H54 (cell line): ENCODE data around the gene CTIF.

ENCODE experiments used
- DNase-seq: peaks from one replicate; pipeline ENCODE4 v3.0.0; 2011; ENCODE audit warnings: low spot score, mixed read lengths; ENCODE audit not compliant: insufficient read length
- FAIRE-seq: peaks from 3 replicates; lab custom pipeline; 2011; peaks lifted over from hg19 to GRCh38; lab: Jason Lieb, UNC
- POLR2A ChIP-seq: IDR thresholded peaks from 2 replicates; pipeline ENCODE4 v1.6.1; 2011; ENCODE audit warnings: low read depth, mild to moderate bottlenecking, low read length

Gene CTIF

DNA sequence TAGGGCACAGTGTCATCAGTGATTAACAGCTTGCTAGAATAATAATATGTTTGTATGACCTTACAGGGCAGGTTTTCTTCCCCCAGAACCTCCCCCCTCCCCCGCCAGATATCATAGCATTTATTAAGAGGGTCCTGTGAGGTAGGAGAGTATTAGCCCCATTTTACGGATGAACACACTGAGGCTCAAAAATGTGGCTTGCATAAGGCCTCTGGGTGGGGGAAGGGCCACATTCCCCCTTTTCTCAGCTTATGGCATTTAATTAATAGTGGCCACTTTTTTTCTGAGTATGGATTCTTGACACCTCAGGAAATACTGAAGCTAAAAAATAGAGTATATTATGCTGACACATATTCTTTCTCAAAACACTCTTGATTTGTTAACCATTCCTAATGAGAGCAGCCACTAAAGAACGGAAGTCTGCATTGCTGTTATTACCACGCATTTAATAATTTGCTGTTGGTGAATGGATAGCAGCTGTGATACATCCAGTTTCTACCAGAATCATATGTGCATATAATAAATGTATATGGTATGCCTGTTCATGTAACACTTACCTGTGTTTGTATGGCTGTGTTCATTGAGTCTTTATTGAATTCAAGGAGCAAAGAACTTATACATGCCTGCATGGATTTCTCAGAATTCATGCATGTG lies 3.0 kb downstream of the CTIF start:
- DNase-seq (no peak), FAIRE-seq (no peak)

DNA sequence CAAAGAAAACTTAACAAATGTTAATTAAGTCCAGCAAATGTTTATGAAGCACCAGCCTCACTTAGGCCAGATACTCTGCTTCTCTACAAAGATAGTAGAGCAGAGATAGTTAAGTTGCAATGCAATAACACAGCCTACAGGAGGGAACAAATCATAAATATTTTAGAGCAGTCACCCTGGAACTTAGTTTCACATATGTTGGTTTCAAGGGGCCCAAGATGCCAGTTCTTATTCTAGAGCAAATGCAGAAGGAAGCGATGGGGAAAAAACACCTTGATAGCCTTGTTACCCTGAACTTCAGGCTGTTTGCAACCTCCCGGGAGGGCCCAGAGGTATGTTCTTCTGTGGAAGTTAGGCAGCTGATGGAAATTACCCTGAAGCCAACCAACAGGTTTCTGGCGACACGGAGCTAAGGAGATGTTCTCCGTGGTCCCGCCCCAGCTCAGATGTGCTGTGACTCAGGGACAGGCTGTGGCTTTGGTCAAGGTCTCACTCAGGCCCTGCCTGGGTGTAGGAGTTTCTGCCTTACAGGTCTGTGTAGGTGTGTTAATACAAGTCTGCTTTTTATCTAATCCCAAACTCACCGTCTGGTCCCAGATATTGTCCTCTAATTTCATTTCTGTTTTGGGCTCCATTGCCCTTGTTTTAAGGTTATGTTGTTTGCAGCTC lies 3.8 kb downstream of the CTIF start:
- TF ChIP-seq POLR2A = no peak
- no peak for FAIRE-seq
- DNase-seq = no peak

More for the DNA sequence above, 3.0 kb downstream of the CTIF start:
- TF ChIP-seq POLR2A = no peak

DNA sequence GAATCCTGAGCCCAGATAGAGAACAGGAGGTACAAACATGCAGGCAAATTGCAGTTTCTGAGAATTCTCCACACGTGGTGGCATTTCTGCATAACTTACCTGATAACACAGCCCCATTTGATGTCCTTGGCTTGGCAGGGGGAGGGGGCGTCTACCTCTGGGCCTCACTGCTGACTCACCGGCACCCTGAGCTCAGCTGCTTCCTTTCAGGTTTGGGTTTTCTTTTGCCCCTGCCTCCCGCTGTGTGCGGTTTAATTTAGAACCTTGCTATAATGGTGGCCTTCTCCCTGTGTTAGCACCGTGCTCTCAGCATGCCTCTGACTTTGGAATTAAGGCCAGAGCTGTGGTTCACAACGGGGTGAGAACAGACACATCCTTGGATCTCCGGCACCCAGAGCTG lies 4.4 kb downstream of the CTIF start:
- no peak for TF ChIP-seq POLR2A
- DNase-seq = no peak
- FAIRE-seq = no peak

DNA sequence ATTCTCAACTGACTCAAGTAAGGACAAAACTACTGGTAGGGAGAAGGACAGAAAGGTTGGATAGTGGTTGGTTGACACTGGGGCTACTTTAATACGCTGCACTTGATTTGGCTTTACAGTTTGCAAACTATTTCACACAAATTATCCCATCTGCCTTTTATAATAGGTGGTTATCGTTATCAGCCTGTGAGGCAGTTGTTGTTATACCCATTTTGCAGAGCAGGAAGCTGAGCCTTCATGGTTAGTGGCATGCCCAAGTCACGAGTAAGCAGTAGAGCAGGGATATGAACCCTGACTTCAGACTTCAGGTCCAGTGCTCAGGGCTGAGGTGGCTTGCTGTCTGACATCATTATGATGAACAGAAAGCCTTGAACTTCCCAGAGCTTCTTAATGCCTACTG lies 5.3 kb downstream of the CTIF start:
- no peak for TF ChIP-seq POLR2A
- FAIRE-seq = no peak
- DNase-seq = no peak

DNA sequence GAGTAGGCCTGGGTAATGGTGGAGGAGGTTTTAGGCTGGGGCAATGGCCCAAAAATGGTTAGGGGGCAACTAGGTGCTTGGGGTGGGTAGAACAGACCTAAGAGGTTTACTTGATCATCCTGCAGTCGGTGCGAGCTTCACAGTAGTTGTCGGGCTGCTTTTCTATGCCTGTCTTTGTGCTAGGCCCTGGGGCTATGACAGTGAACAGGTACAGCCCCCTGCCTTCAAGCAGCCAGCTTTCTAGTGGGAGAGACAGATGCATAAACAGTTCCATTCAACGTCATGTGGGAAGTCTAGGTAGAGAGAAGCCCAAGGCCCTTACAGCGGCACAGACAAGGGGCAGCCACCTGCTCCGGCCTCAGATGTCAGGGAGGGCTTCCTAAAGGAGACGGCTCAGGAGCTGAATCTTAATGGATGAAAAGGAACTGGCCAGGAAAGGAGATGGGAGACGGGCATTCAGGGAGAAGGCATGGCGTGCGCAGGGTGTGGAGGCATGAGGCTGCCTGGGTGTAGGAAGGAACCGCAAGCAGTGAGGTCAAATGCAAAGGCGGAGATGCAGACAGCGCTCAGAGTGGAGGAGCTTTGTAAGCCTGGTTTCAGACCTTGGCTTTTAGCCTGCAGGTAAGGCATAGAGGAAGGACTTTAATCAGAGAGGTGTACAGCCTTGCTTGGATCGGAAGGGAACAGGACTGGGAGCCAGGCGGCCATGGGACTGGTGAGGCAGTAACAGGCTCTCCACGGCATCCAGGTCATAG lies 6.0 kb downstream of the CTIF start:
- no peak for TF ChIP-seq POLR2A
- DNase-seq = no peak
- FAIRE-seq = no peak

DNA sequence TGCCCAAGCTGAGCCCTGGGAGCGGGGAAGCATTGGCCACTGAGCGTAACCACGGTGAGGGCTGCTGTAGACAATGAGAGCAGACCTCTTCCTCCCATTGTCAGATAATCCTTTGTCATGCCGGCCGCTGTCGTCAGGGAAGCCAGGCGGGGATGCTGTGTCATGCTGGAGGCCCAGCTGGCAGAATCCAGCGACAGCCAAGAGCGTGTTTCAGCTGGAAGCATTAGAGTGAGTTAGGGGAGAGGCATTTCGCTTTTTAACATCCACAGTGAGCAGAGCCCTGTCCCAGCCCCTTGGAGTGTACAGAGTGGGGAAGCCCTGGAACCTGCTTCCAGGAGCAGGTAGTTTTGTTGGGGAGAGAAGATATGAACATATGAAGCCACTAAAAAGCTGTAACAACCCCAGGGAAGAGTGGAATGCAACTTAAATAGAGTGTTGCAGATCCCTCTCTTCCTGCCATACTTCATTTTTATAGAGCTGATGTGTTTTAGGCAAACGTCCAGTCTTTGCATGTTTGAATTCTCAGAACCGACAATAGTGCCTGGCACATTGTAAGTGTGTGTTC lies 7.0 kb downstream of the CTIF start:
- no peak for TF ChIP-seq POLR2A
- DNase-seq = no peak
- FAIRE-seq = no peak

DNA sequence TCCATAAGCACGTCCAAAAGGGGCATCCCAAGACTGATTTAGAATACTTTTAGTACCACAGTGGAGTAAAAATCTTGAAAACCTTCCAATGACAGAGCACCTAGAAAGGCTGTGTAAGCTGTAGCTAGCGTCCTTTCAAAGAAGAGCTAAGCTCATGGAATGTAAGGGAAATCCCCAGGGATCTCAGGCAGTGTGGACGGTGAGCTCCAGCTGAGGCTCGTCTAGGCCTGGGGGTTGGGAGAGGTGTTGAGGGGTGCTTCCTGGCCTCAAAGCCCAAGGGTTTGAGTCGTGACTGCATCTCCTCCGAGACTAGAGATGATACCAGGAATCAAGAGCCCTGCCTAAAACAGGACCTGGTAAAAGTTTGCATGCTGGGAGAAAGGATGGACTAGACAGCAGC lies 7.6 kb downstream of the CTIF start:
- TF ChIP-seq POLR2A = no peak
- no peak for DNase-seq

DNA sequence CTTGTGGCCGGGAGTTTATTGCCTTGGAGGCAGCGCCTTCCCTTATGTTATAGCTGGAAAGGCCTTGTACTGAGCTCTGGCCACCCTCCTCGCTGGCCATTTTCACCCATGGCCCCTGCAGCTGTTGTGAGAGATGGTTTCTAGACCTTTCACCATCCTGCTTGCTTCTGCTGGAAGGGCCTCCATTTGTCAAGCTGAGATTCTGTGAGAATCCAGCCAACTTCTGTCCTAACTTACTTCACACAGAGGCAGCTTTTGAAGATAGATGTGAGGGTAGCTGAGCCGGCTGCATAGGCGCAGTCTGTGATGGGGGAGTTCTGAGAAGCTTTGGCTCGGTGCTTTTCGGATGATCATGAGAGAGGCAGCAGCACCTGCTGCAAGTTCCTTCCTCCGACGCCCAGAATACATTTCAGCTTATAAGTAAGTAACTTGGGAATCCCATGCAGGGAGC lies 8.7 kb downstream of the CTIF start:
- TF ChIP-seq POLR2A = no peak
- no peak for DNase-seq
- no peak for FAIRE-seq

More for the DNA sequence above, 7.6 kb downstream of the CTIF start:
- FAIRE-seq = no peak

DNA sequence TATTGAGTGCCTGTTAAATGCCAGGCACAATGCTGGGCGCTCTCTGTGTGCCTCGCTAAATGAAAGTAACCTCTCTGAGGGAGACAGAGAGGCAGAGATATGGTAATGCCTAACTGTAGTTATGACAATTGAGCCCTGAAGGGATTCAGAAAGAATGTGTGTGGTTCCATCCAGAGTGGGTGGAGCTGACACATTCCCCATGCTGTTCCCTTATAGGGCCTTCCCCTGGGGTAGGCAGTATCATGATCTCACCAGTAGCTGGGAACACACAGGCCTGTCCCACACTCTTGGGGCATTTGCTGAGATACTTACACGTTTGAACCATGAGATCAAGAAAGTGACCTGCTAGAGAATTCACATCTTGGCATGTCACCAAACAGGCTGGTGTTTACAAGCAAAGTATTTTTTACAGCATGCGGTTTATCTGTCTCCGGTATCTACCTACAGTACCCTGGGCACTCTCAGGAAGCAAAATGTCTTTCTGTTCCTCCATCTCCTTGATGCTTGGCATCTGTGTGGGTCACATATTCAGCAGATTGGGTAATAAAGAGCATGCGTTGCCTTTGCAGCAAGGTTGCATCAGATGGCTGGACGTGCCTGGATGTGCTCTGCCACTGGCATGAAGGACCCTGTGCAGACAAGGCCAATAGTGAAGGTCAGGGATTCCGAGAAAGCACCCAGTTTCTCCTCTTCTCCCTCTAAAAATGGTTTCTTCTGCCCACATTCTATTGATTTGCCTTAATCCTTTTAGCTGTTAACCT lies 9.4 kb downstream of the CTIF start:
- TF ChIP-seq POLR2A = no peak
- DNase-seq (peak; percentile 41), FAIRE-seq (no peak)

DNA sequence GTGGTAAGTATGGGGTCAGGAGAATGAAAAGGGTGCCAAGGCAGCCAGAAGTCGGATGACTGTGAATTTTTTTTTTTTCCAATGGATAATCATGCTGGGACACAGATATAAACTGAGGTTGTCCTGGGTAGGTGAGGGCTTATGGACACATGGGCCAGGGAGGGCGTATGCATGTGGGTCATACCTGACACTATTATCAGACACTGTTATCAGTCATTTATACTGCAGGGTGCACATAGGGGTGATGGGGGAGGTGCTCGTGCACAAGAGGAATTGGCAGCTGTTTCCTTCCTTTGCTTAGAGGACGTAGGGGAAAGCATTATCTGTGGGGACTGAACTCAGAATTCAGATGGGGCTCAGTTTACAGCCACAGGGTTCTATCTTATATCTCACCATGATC lies 10.1 kb downstream of the CTIF start:
- DNase-seq (no peak), FAIRE-seq (no peak)

DNA sequence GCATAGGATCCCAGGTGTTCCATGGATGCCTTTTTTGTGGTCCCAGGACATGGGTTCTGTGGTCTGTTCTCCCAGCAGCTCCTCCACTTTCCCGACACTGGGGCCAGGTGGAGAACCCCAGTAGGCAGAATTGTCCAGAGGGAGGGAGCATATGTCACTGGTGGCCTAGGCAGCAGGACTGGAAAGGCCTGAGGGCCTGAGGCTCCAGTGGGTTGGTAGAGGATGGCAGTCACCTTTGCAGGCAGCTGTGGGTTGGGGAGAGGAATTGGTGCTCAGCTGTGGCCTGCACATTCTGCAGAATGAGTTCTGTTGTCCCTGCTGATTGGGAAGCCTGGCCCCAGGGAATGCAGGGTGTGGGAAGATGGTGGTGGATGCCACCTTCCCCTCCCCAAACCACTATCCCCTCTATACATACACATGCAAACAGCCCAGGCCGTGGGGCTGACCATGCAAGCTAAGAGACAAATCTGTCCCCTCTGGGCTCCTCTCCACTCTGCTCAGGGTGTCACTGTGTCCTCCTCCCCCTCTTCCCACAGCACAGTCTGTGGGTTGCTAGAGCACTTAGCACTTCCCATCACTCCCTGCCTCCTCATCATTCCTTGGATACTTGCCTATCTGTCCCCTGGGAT lies 11.4 kb downstream of the CTIF start:
- DNase-seq (no peak), FAIRE-seq (no peak)
- TF ChIP-seq POLR2A = no peak

More for the DNA sequence above, 10.1 kb downstream of the CTIF start:
- no peak for TF ChIP-seq POLR2A

DNA sequence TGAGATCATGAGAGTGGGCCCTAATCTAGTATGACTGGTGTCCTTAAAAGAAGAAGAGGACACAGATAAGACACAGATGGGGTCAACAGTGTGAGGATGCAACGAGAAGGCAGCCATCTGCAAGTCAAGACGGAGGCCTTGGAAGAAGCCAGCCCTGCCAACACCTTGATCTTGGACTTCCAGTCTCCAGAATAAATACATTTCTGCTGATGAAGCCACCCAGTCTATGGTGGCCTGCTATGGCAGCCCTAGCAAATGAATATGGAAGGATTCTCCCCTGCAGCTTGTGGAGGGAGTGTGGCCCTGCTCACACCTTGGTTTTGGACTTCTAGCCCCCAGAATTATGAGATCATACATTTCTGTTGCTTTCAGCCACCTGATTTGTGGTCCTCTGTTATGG lies 12.3 kb downstream of the CTIF start:
- no peak for DNase-seq
- no peak for FAIRE-seq
- no peak for TF ChIP-seq POLR2A

DNA sequence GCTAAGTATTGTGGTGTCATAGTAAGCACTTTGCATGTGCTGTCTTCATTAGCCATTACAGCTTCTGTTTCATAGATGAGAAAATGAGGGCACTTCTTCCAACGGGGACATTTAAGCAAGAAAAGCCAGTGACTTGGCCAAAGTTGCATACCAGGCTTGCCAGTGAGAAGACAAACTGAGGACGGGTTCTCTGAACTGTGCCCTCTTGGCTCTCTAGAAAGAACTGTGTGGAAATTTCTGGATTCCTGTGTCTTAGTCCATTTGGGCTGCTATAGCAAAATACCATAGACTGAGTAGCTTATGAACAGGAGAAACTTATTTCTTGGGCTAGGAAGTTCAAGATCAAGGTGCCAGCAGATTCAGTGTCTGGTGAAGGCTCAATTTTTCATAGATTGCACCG lies 13.3 kb downstream of the CTIF start:
- no peak for FAIRE-seq
- no peak for TF ChIP-seq POLR2A
- DNase-seq = no peak
